Panc1 (cell line): ENCODE measurements around the gene PRKG1. TPM values are rescaled to one million over a fixed set of nuclear protein-coding genes. Genes with fewer than 3 reads are reported as not detected.

Experiments used
- ATAC-seq: fragments of 200-7000 bp; cut with Tn5 transposase; 2 replicates; pipeline ENCODE4 v1.9.1; 2020; ENCODE audit warnings: mild to moderate bottlenecking, moderate library complexity
- BruUV-seq: library from RNA; stranded (reverse); fragments of 400-500 nt; replicated peaks from 2 replicates; lab custom pipeline; 2021; lab: Mats Ljungman, UMichigan
- CTCF ChIA-PET: fragments of 300-600 bp; sonication (Branson Sonifier 250); formaldehyde crosslinking; loops from one replicate; lab custom pipeline; 2022; ENCODE audit warnings: antibody characterized with exemption; lab: Charles Lee
- POLR2A ChIA-PET: fragments of 300-600 bp; sonication (Branson Sonifier 250); formaldehyde crosslinking; loops from one replicate; lab custom pipeline; 2022; ENCODE audit warnings: antibody characterized with exemption; lab: Charles Lee
- DNase-seq: peaks from one replicate; pipeline ENCODE4 v3.0.0-alpha.2; 2010; ENCODE audit warnings: low read depth, low spot score
- H3K27ac ChIP-seq: 2 replicates; pipeline ENCODE4 v1.5.1; 2011; ENCODE audit warnings: mild to moderate bottlenecking, low read length, inconsistent platforms
- H3K27me3 ChIP-seq: fragments of 200-500 bp; sonication (Bioruptor generic); 2 replicates; pipeline ENCODE4 v1.6.0; 2014; ENCODE audit warnings: low read length, inconsistent platforms; ENCODE audit not compliant: control insufficient read depth, insufficient read depth
- H3K36me3 ChIP-seq: fragments of 200-500 bp; sonication (Bioruptor generic); 2 replicates; pipeline ENCODE4 v1.5.1; 2014; ENCODE audit warnings: inconsistent platforms, mild to moderate bottlenecking, low read length, moderate library complexity; ENCODE audit not compliant: control insufficient read depth, insufficient read depth
- H3K4me1 ChIP-seq: 2 replicates; pipeline ENCODE4 v1.5.1; 2011; ENCODE audit warnings: inconsistent platforms, mild to moderate bottlenecking, low read length, moderate library complexity; ENCODE audit not compliant: control insufficient read depth, insufficient read depth
- H3K4me3 ChIP-seq, 2 experiments: 2 replicates each; pipeline ENCODE4 v1.5.1; 2011 to 2012; ENCODE audit warnings: low read depth in 2 of 2, low read length in 2 of 2, mild to moderate bottlenecking in 2 of 2, inconsistent platforms in 1 of 2, moderate library complexity in 1 of 2
- H3K9me3 ChIP-seq: fragments of 200-500 bp; sonication (Bioruptor generic); 2 replicates; pipeline ENCODE4 v1.5.1; 2014; ENCODE audit warnings: low read depth, mild to moderate bottlenecking, inconsistent platforms, low read length, moderate library complexity; ENCODE audit not compliant: control insufficient read depth, insufficient read depth
- POLR2AphosphoS5 ChIP-seq: IDR thresholded peaks from 2 replicates; pipeline ENCODE4 v1.6.1; 2012; ENCODE audit warnings: mild to moderate bottlenecking, low read depth, low read length, moderate library complexity
- SIN3A ChIP-seq: IDR thresholded peaks from 2 replicates; pipeline ENCODE4 v1.6.1; 2012; ENCODE audit warnings: low read depth, mild to moderate bottlenecking, low read length, moderate library complexity, borderline replicate concordance; ENCODE audit not compliant: insufficient read depth
- TCF7L2 ChIP-seq: IDR thresholded peaks from 2 replicates; pipeline ENCODE4 v1.6.1; 2011; ENCODE audit warnings: mild to moderate bottlenecking, low read depth, low read length, inconsistent platforms
- in situ Hi-C: cut with HindIII; loops from 2 replicates; pipeline ENCODE4 v1.10.0; 2016; ENCODE audit warnings: low sequenced_read_pairs, low pct_unique_long_range_greater_than_20kb
- intact Hi-C: fragments of 100-400 bp; cut with micrococcal nuclease; formaldehyde crosslinking; loops from one replicate; pipeline ENCODE4 v1.10.0; 2022; ENCODE audit not compliant: unreplicated experiment
- total RNA-seq: library from RNA; stranded (reverse); gene quantifications from one replicate; pipeline ENCODE4 v1.2.1, GENCODE V29; 2021; ENCODE audit not compliant: unreplicated experiment
- TF ChIP-seq, protein P1 (sequence below): fragments of 450-650 bp; IDR thresholded peaks from 2 replicates; pipeline ENCODE4 v1.5.1; 2017; ENCODE audit warnings: mild to moderate bottlenecking
- TF ChIP-seq, protein P2 (sequence below), 2 experiments: IDR thresholded peaks; 2 replicates each; pipeline ENCODE4 v1.6.1; 2011 to 2012; ENCODE audit warnings: low read depth in 2 of 2, control low read depth in 1 of 2, low read length in 1 of 2, mild to moderate bottlenecking in 1 of 2, moderate library complexity in 1 of 2; ENCODE audit not compliant: insufficient read depth in 1 of 2

Gene PRKG1
- total RNA-seq, 1 experiment from 2014 or later: 0.92 TPM

DNA sequence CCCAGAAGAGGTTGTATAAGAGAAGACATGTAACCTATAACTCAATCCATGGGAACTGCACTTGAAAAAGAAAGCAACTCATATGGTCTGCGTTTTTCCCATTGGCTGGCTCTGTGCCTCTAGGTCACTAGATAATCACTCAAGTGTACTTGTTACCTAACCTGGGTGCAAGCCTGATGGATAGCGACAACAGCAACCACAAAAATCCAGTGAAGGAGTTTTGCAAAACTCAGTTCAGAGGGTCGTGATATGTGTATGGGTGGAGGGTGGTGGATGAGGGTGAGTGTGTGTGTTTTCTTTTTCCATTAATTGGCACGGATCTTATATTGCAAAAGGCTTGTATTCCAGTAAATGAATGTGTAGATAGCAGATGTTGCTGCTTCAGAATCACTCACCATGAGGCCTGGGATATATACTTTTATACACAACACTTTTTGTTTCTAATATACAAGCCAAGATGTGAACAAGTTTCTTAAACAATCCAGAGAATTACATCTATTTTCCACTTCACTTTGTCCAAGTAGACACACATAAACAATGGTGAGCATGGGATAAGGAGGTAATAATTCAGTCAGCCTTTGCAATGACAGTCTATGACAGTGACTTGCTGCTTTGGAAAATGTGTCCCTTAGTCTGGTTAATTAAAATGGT lies 952.9 kb downstream of the PRKG1 start:
- intact Hi-C loops: no loop called here
- peak overlapping the region; percentile 7 to 14; a peak in 1 of 4 replicates for H3K4me3 ChIP-seq
- CTCF ChIA-PET: no interaction called here
- no peaks in the 10 kb centered on the region for H3K9me3 ChIP-seq
- DNase-seq (no peak), ATAC-seq (no peak)
- no peaks in the 10 kb centered on the region for H3K36me3 ChIP-seq
- TF ChIP-seq, protein P1, sequence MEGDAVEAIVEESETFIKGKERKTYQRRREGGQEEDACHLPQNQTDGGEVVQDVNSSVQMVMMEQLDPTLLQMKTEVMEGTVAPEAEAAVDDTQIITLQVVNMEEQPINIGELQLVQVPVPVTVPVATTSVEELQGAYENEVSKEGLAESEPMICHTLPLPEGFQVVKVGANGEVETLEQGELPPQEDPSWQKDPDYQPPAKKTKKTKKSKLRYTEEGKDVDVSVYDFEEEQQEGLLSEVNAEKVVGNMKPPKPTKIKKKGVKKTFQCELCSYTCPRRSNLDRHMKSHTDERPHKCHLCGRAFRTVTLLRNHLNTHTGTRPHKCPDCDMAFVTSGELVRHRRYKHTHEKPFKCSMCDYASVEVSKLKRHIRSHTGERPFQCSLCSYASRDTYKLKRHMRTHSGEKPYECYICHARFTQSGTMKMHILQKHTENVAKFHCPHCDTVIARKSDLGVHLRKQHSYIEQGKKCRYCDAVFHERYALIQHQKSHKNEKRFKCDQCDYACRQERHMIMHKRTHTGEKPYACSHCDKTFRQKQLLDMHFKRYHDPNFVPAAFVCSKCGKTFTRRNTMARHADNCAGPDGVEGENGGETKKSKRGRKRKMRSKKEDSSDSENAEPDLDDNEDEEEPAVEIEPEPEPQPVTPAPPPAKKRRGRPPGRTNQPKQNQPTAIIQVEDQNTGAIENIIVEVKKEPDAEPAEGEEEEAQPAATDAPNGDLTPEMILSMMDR: no peak
- TF ChIP-seq, protein P2, sequence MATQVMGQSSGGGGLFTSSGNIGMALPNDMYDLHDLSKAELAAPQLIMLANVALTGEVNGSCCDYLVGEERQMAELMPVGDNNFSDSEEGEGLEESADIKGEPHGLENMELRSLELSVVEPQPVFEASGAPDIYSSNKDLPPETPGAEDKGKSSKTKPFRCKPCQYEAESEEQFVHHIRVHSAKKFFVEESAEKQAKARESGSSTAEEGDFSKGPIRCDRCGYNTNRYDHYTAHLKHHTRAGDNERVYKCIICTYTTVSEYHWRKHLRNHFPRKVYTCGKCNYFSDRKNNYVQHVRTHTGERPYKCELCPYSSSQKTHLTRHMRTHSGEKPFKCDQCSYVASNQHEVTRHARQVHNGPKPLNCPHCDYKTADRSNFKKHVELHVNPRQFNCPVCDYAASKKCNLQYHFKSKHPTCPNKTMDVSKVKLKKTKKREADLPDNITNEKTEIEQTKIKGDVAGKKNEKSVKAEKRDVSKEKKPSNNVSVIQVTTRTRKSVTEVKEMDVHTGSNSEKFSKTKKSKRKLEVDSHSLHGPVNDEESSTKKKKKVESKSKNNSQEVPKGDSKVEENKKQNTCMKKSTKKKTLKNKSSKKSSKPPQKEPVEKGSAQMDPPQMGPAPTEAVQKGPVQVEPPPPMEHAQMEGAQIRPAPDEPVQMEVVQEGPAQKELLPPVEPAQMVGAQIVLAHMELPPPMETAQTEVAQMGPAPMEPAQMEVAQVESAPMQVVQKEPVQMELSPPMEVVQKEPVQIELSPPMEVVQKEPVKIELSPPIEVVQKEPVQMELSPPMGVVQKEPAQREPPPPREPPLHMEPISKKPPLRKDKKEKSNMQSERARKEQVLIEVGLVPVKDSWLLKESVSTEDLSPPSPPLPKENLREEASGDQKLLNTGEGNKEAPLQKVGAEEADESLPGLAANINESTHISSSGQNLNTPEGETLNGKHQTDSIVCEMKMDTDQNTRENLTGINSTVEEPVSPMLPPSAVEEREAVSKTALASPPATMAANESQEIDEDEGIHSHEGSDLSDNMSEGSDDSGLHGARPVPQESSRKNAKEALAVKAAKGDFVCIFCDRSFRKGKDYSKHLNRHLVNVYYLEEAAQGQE (IDR thresholded peaks at IDR 0.05; ENCODE audit: insufficient read depth in 1 of 2, low read depth in 2 of 2, low read length in 1 of 2): no peak
- TF ChIP-seq TCF7L2: no peak
- no peak for TF ChIP-seq POLR2AphosphoS5
- no peak for TF ChIP-seq SIN3A
- H3K27me3 ChIP-seq: no peaks in the 10 kb centered on the region
- no TSS peak for BruUV-seq
- in situ Hi-C loops: no loop called here
- H3K4me1 ChIP-seq: no peaks in the 10 kb centered on the region
- no peak overlapping the region for H3K27ac ChIP-seq
- POLR2A ChIA-PET: no interaction called here

- DNase-seq: no peak
- POLR2A ChIA-PET: no interaction called here
- no peaks in the 10 kb centered on the region for H3K4me1 ChIP-seq
- H3K27me3 ChIP-seq: peaks cover 2% of the 10 kb centered on the region; the same call in 1 of the 2 replicates
- in situ Hi-C loops: no loop called here
- no peak overlapping the region for H3K4me3 ChIP-seq
- no peaks in the 10 kb centered on the region for H3K9me3 ChIP-seq
- TF ChIP-seq, protein P2 (IDR thresholded peaks at IDR 0.05; ENCODE audit: insufficient read depth in 1 of 2, low read depth in 2 of 2, low read length in 1 of 2): no peak
- TF ChIP-seq, protein P1: no peak
- no peak for TF ChIP-seq SIN3A
- TF ChIP-seq POLR2AphosphoS5: no peak
- no peak for TF ChIP-seq TCF7L2
- BruUV-seq: no TSS peak
- intact Hi-C loops: no loop called here
- CTCF ChIA-PET: no interaction called here
- no peaks in the 10 kb centered on the region for H3K36me3 ChIP-seq
- H3K27ac ChIP-seq: no peak overlapping the region
- ATAC-seq: no peak
These were observed 954.2 kb downstream of the PRKG1 start for GRCh38 chr10:52028523-52028858.
